Transverse colon (tissue), 4 donors: ENCODE data around the gene CENPM. TPM values are rescaled to one million over a fixed set of nuclear protein-coding genes. Genes with fewer than 3 reads are reported as not detected.

Experiments
- DNase-seq: peaks from one replicate; pipeline ENCODE4 v3.0.0-alpha.2; 2019
- H3K27ac ChIP-seq, 4 donors: fragments of 200-600 bp; sonication (generic); 2 replicates each; pipeline ENCODE4 v1.5.1; 2016 to 2018; ENCODE audit warnings: inconsistent platforms in 4 of 4
- H3K27me3 ChIP-seq: fragments of 200-600 bp; sonication (generic); 2 replicates; pipeline ENCODE4 v1.5.1; 2017; ENCODE audit warnings: inconsistent platforms
- H3K36me3 ChIP-seq, 4 donors: fragments of 200-600 bp; sonication (generic); 2 replicates each; pipeline ENCODE4 v1.5.1; 2017 to 2019; ENCODE audit warnings: inconsistent platforms in 4 of 4
- H3K4me1 ChIP-seq, 4 donors: fragments of 200-600 bp; sonication (generic); 2 replicates each; pipeline ENCODE4 v1.5.1; 2017 to 2020; ENCODE audit warnings: inconsistent platforms in 4 of 4
- H3K4me3 ChIP-seq, 4 donors: fragments of 200-600 bp; sonication (generic); 1 replicate in 1 of 4; 2 replicates in 3 of 4; pipeline versions ENCODE4 v1.5.1 to v1.6.1; 2017 to 2019; ENCODE audit warnings: inconsistent platforms in 4 of 4
- H3K9me3 ChIP-seq, 2 donors: fragments of 200-600 bp; sonication (generic); 2 replicates each; pipeline ENCODE4 v1.5.1; 2017 to 2019; ENCODE audit warnings: inconsistent platforms in 2 of 2
- EP300 ChIP-seq: sonication (generic); formaldehyde crosslinking; IDR thresholded peaks from one replicate; pipeline ENCODE4 v1.6.1; 2017; ENCODE audit warnings: antibody characterized with exemption, low read depth
- POLR2A ChIP-seq: fragments of 450-650 bp; IDR thresholded peaks from one replicate; pipeline ENCODE4 v1.6.1; 2016; ENCODE audit warnings: antibody characterized with exemption, mild to moderate bottlenecking, moderate library complexity
- POLR2AphosphoS5 ChIP-seq, 3 donors: sonication (generic); formaldehyde crosslinking; IDR thresholded peaks; one replicate each; pipeline ENCODE4 v1.6.1; 2016; ENCODE audit warnings: antibody characterized with exemption in 3 of 3
- WGBS, 2 donors: methylation state at CpG; one replicate each; pipeline ENCODE4 v1.1.5; 2018; ENCODE audit warnings: low coverage in 1 of 2; 5-methylcytosine and 5-hydroxymethylcytosine counted together
- in situ Hi-C, 4 donors: fragments of 200-750 bp; cut with MboI; loops; one replicate each; pipeline versions ENCODE4 v1.15.0 to v1.15.1; 2017; ENCODE audit warnings: low sequenced_read_pairs in 3 of 4, low pct_ligation_motif_present in 1 of 4, low pct_unique_long_range_greater_than_20kb in 1 of 4
- intact Hi-C: fragments of 100-400 bp; cut with DNase I; formaldehyde crosslinking; loops from one replicate; pipeline ENCODE4 v1.15.1; 2023; ENCODE audit warnings: low total_unique reads
- small RNA-seq, 4 donors: library from RNA; depleted of rRNA; stranded (forward); fragments of <200 nt; gene quantifications; one replicate each; pipeline ENCODE3, GENCODE V24; 2016
- total RNA-seq, 4 donors: library from RNA; depleted of rRNA; stranded (reverse); fragments of >200 nt; gene quantifications; one replicate each; pipeline ENCODE4 v1.1.0, GENCODE V29; 2016
- TF ChIP-seq, protein P1 (sequence below), 5 experiments: fragments of 200-600 bp in 3 of 5; fragments of 450-650 bp in 2 of 5; sonication (generic) in 3 of 5; IDR thresholded peaks; 1 replicate in 2 of 5; 2 replicates in 3 of 5; pipeline ENCODE4 v1.5.1; 2016 to 2017; ENCODE audit warnings: antibody characterized with exemption in 5 of 5, inconsistent platforms in 3 of 5, mild to moderate bottlenecking in 2 of 5, moderate library complexity in 1 of 5

Gene CENPM
- total RNA-seq, 4 donors from 2014 or later = 6.0 to 22.9 (median 11.0) TPM; not detected in 1

DNA sequence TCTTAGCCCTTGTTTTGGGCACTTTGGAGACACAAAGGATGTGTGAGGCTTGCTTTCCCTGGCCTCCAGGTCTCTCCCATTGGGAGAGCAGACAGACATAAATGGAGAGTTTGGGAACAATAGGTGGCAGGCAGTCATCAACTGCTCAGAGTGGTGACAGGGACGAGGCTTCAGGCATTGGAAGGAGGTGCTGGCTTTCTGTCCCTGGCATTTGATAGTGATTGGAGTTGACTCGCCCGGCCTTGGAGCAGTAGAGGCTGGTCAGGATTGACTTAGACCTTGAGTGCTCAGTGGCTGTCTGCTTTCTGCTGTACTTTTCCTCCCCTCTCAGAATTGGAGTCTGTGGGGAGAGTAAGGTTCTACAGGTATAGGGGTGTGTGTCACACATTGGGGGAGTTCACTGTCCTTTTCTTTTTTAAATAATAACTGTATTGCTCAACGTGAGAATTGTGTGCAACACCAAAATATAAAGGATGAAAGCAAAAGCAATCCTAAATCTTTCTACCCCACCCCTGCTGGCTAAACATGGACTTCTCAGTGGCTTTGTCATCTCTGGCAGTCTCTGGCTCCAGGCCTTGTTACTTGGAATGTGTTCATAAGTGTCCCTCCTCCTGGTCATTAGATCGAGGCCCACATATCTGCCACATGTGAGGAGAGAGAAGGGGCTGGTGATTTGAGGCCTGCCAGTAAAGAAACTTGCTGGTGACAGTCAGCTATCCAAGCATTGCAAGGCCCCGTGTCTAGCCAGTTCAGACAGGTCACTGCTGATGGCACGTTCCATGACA lies 53.2 kb downstream of the CENPM start:
- in situ Hi-C loops = no loop called here
- TF ChIP-seq EP300 (no peak), POLR2AphosphoS5 (IDR thresholded peaks at IDR 0.05) (no peak), POLR2A (no peak)
- TF ChIP-seq, protein P1, sequence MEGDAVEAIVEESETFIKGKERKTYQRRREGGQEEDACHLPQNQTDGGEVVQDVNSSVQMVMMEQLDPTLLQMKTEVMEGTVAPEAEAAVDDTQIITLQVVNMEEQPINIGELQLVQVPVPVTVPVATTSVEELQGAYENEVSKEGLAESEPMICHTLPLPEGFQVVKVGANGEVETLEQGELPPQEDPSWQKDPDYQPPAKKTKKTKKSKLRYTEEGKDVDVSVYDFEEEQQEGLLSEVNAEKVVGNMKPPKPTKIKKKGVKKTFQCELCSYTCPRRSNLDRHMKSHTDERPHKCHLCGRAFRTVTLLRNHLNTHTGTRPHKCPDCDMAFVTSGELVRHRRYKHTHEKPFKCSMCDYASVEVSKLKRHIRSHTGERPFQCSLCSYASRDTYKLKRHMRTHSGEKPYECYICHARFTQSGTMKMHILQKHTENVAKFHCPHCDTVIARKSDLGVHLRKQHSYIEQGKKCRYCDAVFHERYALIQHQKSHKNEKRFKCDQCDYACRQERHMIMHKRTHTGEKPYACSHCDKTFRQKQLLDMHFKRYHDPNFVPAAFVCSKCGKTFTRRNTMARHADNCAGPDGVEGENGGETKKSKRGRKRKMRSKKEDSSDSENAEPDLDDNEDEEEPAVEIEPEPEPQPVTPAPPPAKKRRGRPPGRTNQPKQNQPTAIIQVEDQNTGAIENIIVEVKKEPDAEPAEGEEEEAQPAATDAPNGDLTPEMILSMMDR (IDR thresholded peaks at IDR 0.05) = no peak
- 71 to 86% methylated on average over 1 to 7 of the region's 7 CpGs for whole genome bisulfite sequencing, 2 donors
- no peaks in the 10 kb centered on the region for H3K9me3 ChIP-seq
- H3K27me3 ChIP-seq = no peaks in the 10 kb centered on the region
- H3K36me3 ChIP-seq = peaks cover 0 to 65% (median 31%) of the 10 kb centered on the region in 4 donors
- DNase-seq = no peak
- H3K4me3 ChIP-seq = no peak overlapping the region
- intact Hi-C loops = no loop called here
- H3K4me1 ChIP-seq = no peaks in the 10 kb centered on the region
- H3K27ac ChIP-seq = no peak overlapping the region

DNA sequence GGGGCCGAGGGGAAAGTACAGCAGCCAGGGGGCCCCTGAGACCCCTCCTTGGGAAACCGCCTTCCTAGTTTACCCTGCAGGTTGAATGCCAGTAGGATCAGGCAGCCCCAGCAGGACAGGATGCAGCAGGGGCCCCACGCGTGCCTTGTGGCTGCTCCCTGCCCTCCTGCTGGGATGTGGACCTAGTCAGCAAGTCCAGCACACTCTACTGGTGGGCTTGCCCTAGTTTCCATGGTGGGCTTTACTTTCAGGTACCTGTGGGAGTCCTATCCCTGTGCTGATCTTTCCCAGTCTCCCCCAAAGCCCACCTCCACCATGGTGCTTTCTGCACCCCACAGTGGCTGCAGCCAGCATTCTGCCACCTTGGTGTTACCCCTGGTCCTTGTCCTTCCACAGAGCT lies 54.2 kb downstream of the CENPM start:
- Histone ChIP-seq H3K4me3 (no peak overlapping the region), H3K4me1 (no peaks in the 10 kb centered on the region), H3K9me3 (no peaks in the 10 kb centered on the region), H3K36me3 (peaks cover 0 to 62% (median 30%) of the 10 kb centered on the region in 4 donors), H3K27me3 (no peaks in the 10 kb centered on the region), H3K27ac (no peak overlapping the region)
- in situ Hi-C loops (no loop called here), intact Hi-C loops (no loop called here)
- TF ChIP-seq POLR2A = no peak
- DNase-seq = no peak
- 83 to 85% methylated on average over 1 to 4 of the region's 4 CpGs for WGBS, 2 donors

DNA sequence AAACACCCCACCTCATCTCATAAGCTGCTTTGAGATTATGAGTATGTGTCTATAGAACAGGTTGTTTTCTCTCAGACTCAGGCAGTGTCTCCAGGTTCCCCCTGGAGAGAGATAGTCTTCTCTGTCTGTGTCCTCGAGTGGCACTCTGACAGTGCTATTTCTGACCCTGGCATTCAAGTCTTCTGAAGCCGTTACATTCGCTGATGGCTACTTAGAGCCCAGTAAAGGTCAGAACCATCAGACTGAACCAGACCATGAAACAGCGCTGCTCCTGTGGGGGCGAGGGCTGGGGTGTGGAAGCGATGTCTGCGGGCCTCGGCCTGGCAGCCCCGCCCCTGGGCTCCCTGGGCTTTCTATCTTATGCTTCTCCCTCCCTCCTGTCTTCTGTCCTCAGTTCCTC lies 55.5 kb downstream of the CENPM start:
- no peak for DNase-seq
- in situ Hi-C loops = no loop called here
- no peak for TF ChIP-seq POLR2AphosphoS5 (IDR thresholded peaks at IDR 0.05)
- TF ChIP-seq, protein P1 (IDR thresholded peaks at IDR 0.05) = no peak
- no peak for TF ChIP-seq EP300
- TF ChIP-seq POLR2A = no peak
- Histone ChIP-seq H3K27ac (no peak overlapping the region), H3K4me3 (no peak overlapping the region), H3K9me3 (no peaks in the 10 kb centered on the region), H3K4me1 (no peaks in the 10 kb centered on the region), H3K36me3 (peaks cover 0 to 62% (median 31%) of the 10 kb centered on the region in 4 donors), H3K27me3 (no peaks in the 10 kb centered on the region)
- intact Hi-C loops = no loop called here
- WGBS, 2 donors = 97 to 100% methylated on average over 1 to 9 of the region's 9 CpGs

Small RNA genes within 50 kb of the gene (small RNA-seq; reads per million reads assigned to genes)
- gene MIR33A = 0.70 to 13.2 (median 4.2) reads per million in 4 donors

Other genes starting within 250 kb of the CENPM start
- 10 to 100 TPM in 1 of 4 donors, 1 to 10 TPM in 1, not detected in 2; 1.1 to 20.5 TPM for gene MEI1, start 247.6 kb downstream of the CENPM start, total RNA-seq
- gene CCDC134, start 146.5 kb downstream of the CENPM start, total RNA-seq = 1 to 10 TPM in 2 of 4 donors, not detected in 2; 5.9 to 9.8 TPM
- gene SREBF2, start 114.0 kb downstream of the CENPM start, total RNA-seq = 100 to 1,000 TPM; 156 to 252 (median 166) TPM
- under 1 TPM in 1 of 4 donors, not detected in 3; 0.32 TPM for gene SHISA8, start 32.1 kb downstream of the CENPM start, total RNA-seq
- 10 to 100 TPM in 1 of 4 donors, 1 to 10 TPM in 1, under 1 TPM in 2; 0.20 to 15.3 (median 4.3) TPM for gene TNFRSF13C, start 20.3 kb downstream of the CENPM start, total RNA-seq
- under 1 TPM in 2 of 4 donors, not detected in 2; 0.48 to 0.68 TPM for gene SEPTIN3, start 22.3 kb upstream of the CENPM start, total RNA-seq
- gene WBP2NL, start 51.6 kb upstream of the CENPM start, total RNA-seq = 10 to 100 TPM in 1 of 4 donors, 1 to 10 TPM in 1, under 1 TPM in 1, not detected in 1; 0.96 to 12.0 (median 3.5) TPM
- 100 to 1,000 TPM in 2 of 4 donors, 10 to 100 TPM in 2; 48.3 to 120 (median 96.0) TPM for gene NAGA, start 123.7 kb upstream of the CENPM start, total RNA-seq
- 10 to 100 TPM in 3 of 4 donors, 1 to 10 TPM in 1; 6.4 to 17.6 (median 12.7) TPM for gene PHETA2, start 127.1 kb upstream of the CENPM start, total RNA-seq
- 10 to 100 TPM in 3 of 4 donors, 1 to 10 TPM in 1; 4.8 to 44.9 (median 18.8) TPM for gene SMDT1, start 132.5 kb upstream of the CENPM start, total RNA-seq
- 100 to 1,000 TPM in 1 of 4 donors, 10 to 100 TPM in 3; 17.2 to 723 (median 88.7) TPM for gene NDUFA6, start 143.6 kb upstream of the CENPM start, total RNA-seq
- gene CYP2D6, start 183.7 kb upstream of the CENPM start, total RNA-seq = 1 to 10 TPM; 1.2 to 9.7 (median 3.3) TPM